Measurements from ENCODE around the gene LIN9.
"Not testable (repeated sequence)": the region's sequence is repeated elsewhere in the genome, so short reads cannot be mapped to it uniquely, and the experiment has no call there.

The LIN9 gene

GRCh38 chr1:226210571-226211176, 98.3 kb downstream of the LIN9 start:
- no peak for DNase-seq

- DNase-seq, result no peak
Measured at GRCh38 chr1:226209307-226210059, 99.5 kb downstream of the LIN9 start.

- DNase-seq, result no peak
Measured at GRCh38 chr1:226207048-226207447, 101.9 kb downstream of the LIN9 start.

- no peak for DNase-seq
Measured at GRCh38 chr1:226204198-226204597, 104.8 kb downstream of the LIN9 start.

GRCh38 chr1:226203655-226204054, 105.3 kb downstream of the LIN9 start:
- DNase-seq, result no peak

GRCh38 chr1:226203240-226203639, 105.7 kb downstream of the LIN9 start:
- no peak for DNase-seq

GRCh38 chr1:226202666-226203065, 106.3 kb downstream of the LIN9 start:
- DNase-seq, result not testable (repeated sequence)

GRCh38 chr1:226202246-226202645, 106.7 kb downstream of the LIN9 start:
- DNase-seq, result no peak

GRCh38 chr1:226201029-226201593, 107.9 kb downstream of the LIN9 start:
- DNase-seq, result no peak

- no peak for DNase-seq
Measured at GRCh38 chr1:226199971-226200370, 109.0 kb downstream of the LIN9 start.

GRCh38 chr1:226195144-226195543, 113.8 kb downstream of the LIN9 start:
- no peak for DNase-seq

- no peak for DNase-seq
Measured at GRCh38 chr1:226187380-226187779, 121.6 kb downstream of the LIN9 start.

GRCh38 chr1:226187019-226187322, 122.0 kb downstream of the LIN9 start:
- DNase-seq, result no peak

- peak; percentile 85 for DNase-seq
Measured at GRCh38 chr1:226186124-226187018, 122.6 kb downstream of the LIN9 start, which contains the start of gene ACBD3. Gene ACBD3, minus strand, starts transcription at chr1:226186741. Its CDS starts 66 bp downstream, at chr1:226186675.

- no peak for DNase-seq
Measured at GRCh38 chr1:226185141-226186036, 123.6 kb downstream of the LIN9 start.

- DNase-seq, result no peak
Measured at GRCh38 chr1:226181996-226182714, 126.8 kb downstream of the LIN9 start.
